ENCODE results near the gene MPRIP.

The MPRIP gene

GRCh38 chr17:17225901-17226300 is 183.6 kb downstream of the MPRIP start:
- TF ChIP-seq FOXP2 (optimal IDR thresholded peaks at IDR 0.05; ENCODE audit: borderline replicate concordance, extremely low read depth, extremely low read length, insufficient read depth) (no peak), SIN3A (IDR thresholded peaks at IDR 0.05; ENCODE audit: borderline replicate concordance, insufficient read depth, low read length) (no peak), TAF1 (IDR thresholded peaks at IDR 0.05; ENCODE audit: borderline replicate concordance, insufficient read depth, low read length) (no peak), POLR2AphosphoS5 (IDR thresholded peaks at IDR 0.05; ENCODE audit: low read depth, low read length) (no peak)
- TF ChIP-seq, protein P1, sequence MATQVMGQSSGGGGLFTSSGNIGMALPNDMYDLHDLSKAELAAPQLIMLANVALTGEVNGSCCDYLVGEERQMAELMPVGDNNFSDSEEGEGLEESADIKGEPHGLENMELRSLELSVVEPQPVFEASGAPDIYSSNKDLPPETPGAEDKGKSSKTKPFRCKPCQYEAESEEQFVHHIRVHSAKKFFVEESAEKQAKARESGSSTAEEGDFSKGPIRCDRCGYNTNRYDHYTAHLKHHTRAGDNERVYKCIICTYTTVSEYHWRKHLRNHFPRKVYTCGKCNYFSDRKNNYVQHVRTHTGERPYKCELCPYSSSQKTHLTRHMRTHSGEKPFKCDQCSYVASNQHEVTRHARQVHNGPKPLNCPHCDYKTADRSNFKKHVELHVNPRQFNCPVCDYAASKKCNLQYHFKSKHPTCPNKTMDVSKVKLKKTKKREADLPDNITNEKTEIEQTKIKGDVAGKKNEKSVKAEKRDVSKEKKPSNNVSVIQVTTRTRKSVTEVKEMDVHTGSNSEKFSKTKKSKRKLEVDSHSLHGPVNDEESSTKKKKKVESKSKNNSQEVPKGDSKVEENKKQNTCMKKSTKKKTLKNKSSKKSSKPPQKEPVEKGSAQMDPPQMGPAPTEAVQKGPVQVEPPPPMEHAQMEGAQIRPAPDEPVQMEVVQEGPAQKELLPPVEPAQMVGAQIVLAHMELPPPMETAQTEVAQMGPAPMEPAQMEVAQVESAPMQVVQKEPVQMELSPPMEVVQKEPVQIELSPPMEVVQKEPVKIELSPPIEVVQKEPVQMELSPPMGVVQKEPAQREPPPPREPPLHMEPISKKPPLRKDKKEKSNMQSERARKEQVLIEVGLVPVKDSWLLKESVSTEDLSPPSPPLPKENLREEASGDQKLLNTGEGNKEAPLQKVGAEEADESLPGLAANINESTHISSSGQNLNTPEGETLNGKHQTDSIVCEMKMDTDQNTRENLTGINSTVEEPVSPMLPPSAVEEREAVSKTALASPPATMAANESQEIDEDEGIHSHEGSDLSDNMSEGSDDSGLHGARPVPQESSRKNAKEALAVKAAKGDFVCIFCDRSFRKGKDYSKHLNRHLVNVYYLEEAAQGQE (IDR thresholded peaks at IDR 0.05; ENCODE audit: insufficient read depth in 1 of 2, low read depth in 2 of 2, low read length in 2 of 2): no peak

DNA sequence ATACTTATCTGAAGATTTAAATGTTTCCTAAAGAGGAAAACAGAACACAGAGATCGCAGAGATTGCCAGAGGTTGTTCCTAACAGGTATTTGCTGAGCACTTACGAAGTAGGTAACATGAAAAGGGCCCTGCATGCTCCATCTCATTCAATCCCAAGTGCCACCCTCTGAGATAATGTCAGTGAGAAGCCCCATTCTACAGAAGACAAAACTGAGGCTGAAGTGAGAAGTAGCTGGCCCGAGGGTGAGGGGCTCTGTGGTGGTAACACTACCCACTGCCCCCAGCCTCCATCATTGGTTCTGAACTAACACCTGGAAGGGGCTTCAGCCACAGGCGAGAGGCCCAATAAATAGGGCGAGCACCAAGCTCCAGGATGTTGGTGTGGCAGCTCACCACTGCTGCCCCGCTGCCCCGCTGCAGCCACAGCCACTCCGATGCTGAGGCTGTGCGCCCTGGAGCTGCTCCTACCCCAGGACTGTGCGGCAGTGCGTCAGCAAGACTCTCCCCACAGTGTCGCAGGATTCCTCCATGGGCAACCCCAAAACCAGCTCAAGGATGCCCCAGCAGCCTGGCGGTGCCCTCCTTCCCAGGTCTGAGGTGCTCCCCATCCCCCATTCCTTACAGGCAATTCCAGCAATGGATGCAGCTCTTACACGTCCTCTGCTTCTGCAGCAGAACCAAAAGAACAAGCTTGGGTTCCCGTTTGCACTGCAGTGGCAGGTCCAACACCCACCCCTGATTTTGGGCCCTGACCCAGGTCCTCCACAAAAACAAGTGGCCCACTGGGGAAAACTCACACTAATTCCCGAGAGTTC is 184.4 kb downstream of the MPRIP start:
- TF ChIP-seq SIN3A (IDR thresholded peaks at IDR 0.05; ENCODE audit: borderline replicate concordance, insufficient read depth, low read length): no peak
- TF ChIP-seq TAF1 (IDR thresholded peaks at IDR 0.05; ENCODE audit: borderline replicate concordance, insufficient read depth, low read length): no peak
- TF ChIP-seq, protein P1 (IDR thresholded peaks at IDR 0.05; ENCODE audit: insufficient read depth in 1 of 2, low read depth in 2 of 2, low read length in 2 of 2): no peak
- TF ChIP-seq FOXP2 (optimal IDR thresholded peaks at IDR 0.05; ENCODE audit: borderline replicate concordance, extremely low read depth, extremely low read length, insufficient read depth): no peak
- TF ChIP-seq POLR2AphosphoS5 (IDR thresholded peaks at IDR 0.05; ENCODE audit: low read depth, low read length): no peak

DNA sequence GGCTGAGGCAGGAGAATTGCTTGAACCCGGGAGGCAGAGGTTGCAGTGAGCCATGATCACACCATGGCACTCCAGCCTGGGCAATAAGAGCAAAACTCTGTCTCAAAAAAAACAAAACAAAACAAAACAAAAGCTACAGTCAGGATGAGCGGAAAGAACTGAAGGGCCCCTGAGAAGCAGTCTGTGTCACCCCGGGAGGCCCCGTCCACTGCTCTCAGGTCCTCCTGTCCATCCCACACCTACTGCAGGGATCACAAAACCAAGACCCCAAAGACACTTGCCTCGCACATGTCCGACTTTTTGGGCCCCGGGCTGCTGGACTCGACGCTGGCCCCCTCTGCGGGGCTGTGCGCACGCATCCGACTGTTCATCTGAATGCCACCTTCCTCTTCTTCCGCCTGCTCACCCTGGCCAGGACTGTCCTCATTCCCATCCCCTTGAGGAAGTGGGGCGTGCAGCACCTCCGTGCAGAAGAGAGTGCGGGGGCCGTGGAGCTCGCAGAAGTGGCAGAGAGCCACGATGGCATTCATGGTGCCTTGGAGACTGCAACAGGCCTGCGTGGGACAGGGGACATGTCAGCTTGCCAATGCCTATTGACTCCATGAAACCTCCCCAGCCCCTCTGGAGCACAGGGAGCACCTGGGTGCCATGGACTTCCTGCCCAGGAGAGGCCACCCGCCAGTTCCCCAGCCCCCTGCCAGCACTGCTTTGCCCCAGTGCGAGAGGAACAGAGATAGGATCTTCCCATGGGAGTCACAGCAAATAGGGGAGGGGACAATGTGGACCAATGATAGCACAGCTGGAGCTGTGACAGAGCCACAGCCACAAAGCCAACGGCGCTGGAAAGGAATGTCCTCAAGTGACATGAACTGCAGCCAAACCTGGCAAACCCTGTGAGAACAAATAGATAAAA is 185.6 kb downstream of the MPRIP start:
- no peak for TF ChIP-seq FOXP2 (optimal IDR thresholded peaks at IDR 0.05; ENCODE audit: borderline replicate concordance, extremely low read depth, extremely low read length, insufficient read depth)
- TF ChIP-seq TAF1 (IDR thresholded peaks at IDR 0.05; ENCODE audit: borderline replicate concordance, insufficient read depth, low read length): no peak
- TF ChIP-seq POLR2AphosphoS5 (IDR thresholded peaks at IDR 0.05; ENCODE audit: low read depth, low read length): no peak
- TF ChIP-seq SIN3A (IDR thresholded peaks at IDR 0.05; ENCODE audit: borderline replicate concordance, insufficient read depth, low read length): no peak
- TF ChIP-seq, protein P1 (IDR thresholded peaks at IDR 0.05; ENCODE audit: insufficient read depth in 1 of 2, low read depth in 2 of 2, low read length in 2 of 2): no peak

GRCh38 chr17:17228521-17229279 is 186.4 kb downstream of the MPRIP start:
- TF ChIP-seq FOXP2 (optimal IDR thresholded peaks at IDR 0.05; ENCODE audit: borderline replicate concordance, extremely low read depth, extremely low read length, insufficient read depth): no peak
- no peak for TF ChIP-seq POLR2AphosphoS5 (IDR thresholded peaks at IDR 0.05; ENCODE audit: low read depth, low read length)
- no peak for TF ChIP-seq TAF1 (IDR thresholded peaks at IDR 0.05; ENCODE audit: borderline replicate concordance, insufficient read depth, low read length)
- TF ChIP-seq, protein P1 (IDR thresholded peaks at IDR 0.05; ENCODE audit: insufficient read depth in 1 of 2, low read depth in 2 of 2, low read length in 2 of 2): no peak
- no peak for TF ChIP-seq SIN3A (IDR thresholded peaks at IDR 0.05; ENCODE audit: borderline replicate concordance, insufficient read depth, low read length)
